NCI-H460 (cell line): ENCODE data around the gene SLC15A4. TPM values are rescaled to one million over a fixed set of nuclear protein-coding genes. Genes with fewer than 3 reads are reported as not detected.
"Not testable (repeated sequence)": the region's sequence is repeated elsewhere in the genome, so short reads cannot be mapped to it uniquely, and the experiment has no call there.

ENCODE experiments used
- DNase-seq: peaks from one replicate; pipeline ENCODE4 v3.0.0-alpha.2; 2016; ENCODE audit warnings: low read depth; ENCODE audit errors: extremely low read depth
- total RNA-seq: library from RNA; depleted of rRNA; stranded (reverse); fragments of >200 nt; shearing (Covaris generic); gene quantifications from 2 replicates; pipeline ENCODE4 v1.2.3, GENCODE V29; 2014

SLC15A4 gene
- total RNA-seq, 1 experiment from 2014 or later: 25.1 TPM

DNA sequence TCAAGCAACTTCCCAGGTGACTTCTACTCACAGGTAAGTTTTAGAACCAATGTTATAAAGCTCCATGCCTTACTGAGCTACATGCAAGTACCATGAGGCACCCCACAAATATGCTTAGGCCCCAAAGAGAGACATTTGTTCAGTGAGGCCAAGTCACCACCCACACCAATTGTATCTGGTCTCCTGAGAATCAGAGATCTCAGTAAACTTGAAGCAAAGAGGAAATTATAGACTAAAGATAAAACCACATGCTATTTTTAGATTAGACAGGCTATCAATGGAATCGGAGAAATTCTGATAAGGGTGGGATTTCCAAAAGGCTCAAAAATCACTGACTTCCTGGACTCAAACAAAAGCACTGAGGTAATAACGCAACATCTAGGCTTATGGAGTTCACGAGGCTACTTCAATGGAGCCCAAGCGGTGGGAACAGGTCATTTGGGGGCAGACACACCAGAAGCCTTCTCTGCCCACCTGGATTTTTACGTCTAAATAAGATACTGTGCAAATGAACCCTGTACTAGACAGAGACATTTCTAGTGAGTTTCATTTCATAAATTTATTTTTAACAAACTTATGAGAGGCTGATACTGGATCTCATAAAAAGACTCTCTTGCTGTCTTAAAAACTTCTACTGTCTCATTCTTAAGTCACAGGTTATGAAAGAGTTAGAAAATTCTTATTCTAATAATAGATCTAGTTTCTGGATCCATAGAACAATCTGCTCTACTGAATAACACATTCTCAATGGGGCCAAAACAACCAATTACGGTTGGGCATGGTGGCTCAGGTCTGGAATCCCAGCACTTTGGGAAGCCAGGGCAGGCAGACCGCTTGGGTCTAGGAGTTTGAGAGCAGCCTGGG, 7.7 kb downstream of the SLC15A4 start:
- DNase-seq: no peak

DNA sequence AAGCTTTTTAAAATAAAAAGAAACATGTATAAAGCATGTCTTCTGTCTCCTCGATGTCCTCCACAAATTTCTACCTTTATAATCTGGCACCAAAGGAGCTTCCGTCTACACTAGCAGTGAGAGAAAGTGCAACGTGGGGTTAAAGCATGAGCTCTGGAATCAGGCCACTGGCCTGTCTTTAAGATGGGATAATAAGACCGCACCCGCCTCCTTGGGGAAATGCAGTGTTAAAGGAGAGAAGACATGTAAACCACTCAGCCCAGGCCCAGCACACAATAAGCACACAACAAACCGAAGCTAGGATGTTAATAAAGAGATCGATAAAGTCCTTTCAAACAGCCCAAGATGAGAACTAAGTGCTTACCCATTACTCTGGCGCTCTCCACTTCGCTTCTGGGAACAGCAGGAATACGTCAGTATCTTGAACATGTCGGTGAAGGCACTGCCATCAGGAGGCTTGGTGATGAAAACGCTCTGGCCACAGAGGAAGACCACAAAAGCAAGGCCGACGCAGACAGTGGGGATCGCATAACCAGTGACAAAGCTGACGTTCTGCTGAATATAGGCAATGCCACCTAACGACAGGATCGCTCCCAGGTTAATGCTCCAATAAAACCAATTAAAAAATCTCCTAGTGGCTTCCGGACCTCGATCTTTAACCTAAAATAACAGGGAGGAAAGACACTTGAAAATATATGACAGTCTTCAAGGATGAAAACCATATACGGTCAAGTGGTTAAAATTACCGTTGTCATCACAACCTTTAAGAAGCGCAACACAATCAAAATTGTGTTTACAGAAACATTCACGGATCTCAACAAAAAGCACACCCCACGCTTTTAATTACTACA, 9.1 kb downstream of the SLC15A4 start:
- no peak for DNase-seq

DNA sequence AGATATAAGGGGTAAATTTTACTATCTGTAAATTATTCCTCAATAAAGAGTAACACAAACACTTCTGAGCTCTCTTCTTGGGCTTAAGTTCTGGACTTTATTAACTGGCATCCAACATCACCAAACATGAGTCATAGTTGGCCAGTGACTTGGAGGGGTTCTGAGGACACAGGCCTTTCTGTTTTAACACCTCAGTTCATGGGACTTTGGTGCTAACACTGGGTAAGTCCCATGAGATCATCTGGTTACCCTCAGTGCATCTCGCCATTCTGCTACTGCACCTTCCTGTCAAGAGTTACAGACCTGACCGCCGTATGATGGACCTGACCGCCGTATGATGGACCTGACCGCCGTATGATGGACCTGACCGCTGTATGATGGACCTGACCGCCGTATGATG, 9.9 kb downstream of the SLC15A4 start:
- no peak for DNase-seq

DNA sequence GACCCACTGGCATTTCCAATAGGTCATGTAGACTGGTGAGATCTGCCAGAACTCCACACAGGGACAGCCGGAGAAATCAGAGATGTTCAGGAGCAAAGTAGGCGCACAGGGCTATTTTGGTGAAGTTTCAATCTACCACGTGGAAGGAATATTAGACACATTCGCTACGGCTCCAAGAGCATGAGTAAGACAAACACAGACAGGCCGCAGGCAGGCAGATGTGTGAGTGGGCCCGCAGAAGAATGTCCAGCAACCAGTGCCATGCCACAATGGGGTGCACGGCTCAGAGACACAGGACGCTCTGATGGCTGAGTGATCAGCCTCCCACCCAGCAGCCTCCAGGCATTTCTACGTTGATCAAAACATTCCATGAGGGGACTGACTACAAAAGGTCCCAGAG, 10.4 kb downstream of the SLC15A4 start:
- no peak for DNase-seq

DNA sequence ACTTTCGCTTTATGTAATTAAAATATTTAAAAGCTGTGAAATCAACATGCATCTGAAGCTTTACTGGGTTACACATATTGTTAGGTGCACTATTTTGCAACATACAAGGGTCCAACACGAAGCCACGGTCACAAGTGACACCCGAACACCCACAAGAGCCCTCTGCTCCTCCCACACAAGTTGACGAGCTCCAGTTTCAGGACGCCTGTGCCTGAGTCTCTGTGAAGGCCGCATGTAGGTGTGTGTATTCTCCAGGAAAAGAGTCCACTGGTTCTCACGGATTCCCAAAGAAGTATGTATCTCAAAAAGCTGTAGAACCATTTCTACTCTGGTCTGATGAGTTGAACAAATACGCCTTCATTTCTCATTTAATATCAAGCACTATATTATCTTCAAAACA, 12.0 kb downstream of the SLC15A4 start:
- DNase-seq: no peak

DNA sequence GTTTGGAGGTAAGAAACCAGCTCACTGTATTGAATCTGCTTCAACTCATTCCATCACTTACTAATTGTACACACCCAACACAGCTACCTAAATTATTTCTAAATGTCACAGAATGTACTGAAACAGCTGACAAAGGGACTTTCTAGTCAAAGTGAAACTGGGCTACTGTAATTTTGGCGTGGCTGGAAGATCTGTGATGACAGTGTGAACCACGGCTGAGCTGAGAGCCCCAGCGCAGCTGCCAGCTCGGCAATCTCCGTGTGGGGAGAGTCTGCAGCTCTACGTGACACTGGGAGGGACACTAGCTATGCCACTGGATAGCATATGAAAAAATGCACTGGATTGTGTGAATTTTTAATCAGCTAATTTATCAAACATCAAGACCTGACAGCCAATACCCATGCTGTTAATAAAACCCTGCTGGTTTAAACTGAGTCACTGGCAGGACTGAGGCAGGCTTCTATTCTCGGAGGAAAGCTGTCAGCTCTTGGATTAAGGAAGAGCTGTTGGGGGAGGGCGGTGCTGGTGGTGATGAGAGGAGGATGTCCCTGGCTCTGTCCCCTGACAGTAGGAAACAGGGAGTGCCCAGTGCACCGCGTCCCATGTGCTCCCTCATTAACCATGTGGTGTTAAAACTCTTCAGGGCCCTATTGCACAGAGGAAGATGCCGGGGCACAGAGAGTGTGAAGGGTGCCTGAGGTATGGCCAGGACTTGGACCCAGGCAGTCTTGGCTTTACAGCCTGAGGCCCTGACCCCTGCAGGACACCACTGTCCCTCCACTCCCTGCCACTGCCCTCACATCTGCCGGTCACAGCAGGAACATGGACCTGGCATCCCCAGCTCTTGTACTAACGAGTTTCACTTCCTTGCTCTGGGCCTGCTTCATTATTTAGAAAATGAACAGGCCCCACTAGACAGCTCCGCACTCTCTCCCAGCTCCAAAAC, 13.3 kb downstream of the SLC15A4 start:
- no peak for DNase-seq

DNA sequence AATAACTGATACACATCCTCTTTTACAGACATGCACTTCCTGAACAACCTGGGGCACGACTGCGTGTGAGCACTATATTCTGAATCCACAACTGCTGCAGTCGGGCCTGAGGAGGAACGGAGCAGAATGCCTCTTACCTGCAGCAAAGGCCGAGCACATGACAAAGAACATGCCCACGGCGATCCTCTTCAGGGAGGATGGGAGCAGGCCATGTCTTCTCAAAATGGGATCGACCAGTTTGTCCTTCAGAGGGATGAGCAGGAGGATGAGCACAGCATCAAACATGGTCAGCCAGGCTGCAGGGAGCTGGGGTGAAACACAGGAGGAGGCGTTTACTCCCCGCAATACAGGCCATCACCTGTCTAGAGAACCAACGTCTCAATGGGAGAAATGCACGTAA, 15.1 kb downstream of the SLC15A4 start:
- no peak for DNase-seq

DNA sequence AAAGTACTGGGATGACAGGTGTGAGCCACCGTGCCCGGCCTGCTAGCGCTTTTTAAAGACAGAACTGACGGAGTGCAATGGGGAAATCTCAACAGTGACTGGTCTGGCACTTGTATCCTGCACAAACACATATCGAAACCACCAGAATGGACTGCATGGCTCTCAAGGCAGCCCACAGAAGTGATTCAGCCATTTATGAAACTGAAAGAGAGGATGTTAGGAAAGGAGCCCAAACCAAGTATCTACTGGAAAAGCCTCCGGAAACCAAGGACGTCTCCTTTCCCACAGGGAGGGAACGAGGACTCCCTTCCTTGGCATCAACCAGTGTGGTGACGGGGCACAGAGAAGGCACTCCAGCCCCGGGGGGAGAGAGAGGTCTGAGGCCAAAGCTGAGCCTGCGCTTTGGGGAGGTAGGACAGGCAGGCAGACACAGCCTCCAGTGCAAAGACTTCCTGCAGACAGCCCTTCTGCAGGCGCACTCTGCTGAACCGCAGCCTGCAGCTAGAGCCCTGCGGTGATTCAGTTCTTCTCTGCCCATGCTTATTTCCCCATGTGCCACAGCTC, 16.5 kb downstream of the SLC15A4 start:
- DNase-seq: no peak

DNA sequence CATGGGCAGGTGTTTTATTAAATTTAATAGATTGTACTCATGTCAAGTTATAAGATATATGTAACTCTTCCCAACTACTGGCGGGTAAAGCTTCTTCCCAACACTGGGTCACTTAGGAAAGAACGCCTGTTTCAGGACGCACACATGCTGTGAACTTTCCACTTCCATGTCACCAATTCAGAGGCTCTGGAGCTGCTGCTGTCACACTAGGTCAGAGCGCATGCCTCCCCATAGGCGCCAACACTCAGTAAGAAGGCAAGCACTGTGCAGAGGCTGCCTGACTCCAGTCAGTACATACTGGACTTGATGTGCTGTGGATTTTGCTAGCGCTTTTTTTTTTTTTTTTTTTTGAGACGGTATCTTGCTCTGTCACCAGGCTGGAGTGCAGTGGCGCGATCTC, 17.2 kb downstream of the SLC15A4 start:
- DNase-seq: no peak

DNA sequence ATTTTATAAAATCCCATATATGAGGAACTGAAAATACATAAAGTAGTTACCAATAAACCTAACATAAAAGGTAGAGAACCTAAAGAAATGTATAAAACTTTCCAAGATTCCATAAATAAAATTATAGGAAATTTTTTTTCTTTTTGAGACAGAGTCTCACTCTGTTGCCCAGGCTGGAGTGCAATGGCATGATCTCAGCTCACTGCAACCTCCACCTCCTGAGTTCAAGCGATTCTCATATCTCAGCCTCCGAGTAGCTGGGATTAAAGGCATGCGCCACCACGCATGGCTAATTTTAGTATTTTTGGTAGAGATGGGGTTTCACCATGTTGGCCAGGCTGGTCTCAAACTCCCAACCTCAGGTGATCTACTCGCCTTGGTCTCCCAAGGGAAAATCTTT, 18.4 kb downstream of the SLC15A4 start:
- not testable (repeated sequence) for DNase-seq

DNA sequence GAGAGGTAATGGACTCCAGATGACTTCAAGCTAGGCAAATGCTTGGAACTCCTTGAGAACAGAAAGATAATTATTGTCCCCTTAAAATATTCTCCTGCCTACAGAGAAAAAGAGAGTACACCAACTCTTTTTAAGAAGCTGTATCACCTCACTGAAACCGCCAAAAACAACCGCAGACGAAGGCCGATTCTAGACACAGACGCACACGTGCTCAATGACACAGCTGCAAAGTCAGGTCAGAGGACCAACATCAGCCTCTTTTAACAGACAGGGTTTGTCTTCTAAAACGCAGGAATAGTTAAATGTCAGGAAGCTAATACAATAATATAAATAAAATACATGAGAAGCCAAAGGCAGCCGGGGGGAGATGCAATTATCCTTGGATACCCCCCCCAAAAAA, 19.0 kb downstream of the SLC15A4 start:
- no peak for DNase-seq

DNA sequence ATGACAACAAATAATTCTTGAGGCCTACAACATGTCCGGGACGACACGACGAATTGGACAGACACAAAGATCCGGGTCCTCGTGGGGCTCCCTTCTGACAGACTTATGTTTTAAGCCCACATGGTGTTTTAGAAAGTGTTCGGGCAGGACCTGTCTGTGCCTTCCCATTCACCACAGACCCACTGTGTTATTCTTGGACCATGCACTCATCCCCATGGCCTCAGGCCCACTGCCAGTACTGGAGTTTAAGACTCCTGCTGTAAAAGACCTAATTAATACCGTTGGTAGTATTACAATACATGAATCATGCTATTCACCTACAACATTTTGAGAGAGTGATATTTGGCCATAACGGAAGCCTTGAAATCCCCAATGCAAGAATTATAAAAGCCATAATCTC, 20.0 kb downstream of the SLC15A4 start:
- no peak for DNase-seq

DNA sequence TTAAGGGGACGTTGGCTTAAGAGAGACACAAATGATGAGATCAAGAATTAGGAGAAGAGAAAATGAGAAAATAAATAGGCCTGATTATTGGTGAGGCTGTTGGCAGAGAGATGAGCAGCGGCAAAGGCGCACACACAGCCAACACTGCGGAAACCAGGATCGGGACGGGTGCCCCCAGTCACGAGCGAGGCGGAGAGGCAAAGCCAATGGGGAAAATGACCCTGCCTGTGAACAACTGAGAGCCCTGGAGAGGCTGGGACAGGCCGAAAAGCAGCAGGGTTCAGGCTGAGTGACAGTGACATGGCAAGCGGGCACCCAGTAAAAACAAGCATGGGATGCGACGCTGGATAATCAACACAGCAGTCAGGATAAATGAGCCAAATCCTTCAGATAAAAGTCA, 21.0 kb downstream of the SLC15A4 start:
- DNase-seq: no peak

DNA sequence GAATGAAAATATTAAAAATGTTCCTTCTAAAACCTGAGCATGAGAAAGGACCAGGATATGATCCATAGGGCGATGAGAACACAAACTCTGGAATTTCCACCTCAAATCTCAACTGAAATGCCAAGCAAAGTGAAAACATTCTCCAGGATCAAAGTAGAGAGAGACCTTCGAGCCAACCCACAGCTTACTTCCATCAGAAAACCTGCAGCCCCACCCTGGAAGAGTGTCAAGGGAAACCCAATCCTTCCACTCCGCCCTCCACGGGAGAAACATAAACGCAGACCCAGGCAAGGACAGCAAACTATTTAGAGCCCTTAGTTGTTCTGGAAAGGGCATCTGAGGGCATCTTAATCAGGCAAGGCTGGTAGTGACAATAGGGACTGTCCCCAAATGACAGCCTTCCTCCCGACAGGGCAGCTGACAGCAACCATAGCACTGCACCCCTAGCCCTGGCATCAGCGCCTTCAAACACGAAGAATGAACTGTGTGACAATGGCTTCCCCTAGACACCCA, 21.8 kb downstream of the SLC15A4 start:
- DNase-seq: no peak

DNA sequence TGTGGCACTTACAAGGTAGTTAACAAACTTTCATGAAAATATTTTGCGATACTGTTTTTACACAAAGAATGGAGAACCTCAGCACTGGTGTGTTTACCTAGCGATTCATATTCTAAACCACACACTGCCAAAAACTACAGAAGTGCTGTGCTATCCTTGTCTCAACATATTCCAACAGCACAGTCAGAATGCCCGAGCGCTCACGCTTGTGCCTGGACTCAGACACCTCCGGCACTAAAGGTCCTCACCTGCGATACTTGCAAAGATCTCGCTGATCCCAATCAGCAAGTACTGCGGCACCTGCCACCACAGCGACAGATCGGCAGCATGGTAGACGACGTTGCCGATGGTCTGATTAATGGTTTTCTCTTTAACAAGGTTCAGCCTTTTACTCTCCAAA, 23.2 kb downstream of the SLC15A4 start:
- DNase-seq: no peak

DNA sequence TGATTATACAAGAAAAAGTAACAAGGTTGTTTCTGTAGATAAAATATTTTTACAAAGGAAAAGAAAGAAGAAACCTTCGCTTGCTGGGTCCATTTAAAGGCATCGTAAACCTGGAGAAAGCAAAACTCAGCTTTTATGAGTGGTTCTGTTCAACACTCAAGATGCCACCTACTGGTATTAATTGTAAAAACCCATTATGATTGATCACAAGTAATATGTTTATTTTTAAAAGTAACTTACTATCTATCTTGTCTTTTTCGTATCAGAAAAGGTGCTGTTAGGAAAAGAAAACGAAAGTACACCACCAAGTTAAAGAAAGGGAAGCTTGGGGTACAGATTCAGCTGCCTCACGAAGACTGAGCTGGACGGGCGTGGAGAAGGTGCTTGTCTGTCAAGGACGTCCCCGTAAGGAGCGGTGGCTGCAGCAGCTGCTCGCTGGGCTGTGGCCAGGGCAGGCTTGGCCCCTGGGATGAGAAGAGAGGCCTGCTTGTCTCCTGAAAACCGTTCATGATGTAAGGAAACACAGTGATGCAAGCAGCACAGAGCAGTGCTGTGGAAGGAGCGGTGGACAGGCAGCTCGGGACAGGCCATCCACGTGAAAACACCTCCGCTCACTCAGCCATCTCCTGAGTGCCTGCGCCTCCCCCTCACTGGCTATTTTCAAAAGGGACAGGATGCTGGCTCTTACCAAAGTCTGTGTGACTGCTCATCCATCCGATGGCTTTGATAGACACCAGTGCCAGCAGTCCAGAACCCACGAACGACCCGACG, 25.0 kb downstream of the SLC15A4 start:
- no peak for DNase-seq

DNA sequence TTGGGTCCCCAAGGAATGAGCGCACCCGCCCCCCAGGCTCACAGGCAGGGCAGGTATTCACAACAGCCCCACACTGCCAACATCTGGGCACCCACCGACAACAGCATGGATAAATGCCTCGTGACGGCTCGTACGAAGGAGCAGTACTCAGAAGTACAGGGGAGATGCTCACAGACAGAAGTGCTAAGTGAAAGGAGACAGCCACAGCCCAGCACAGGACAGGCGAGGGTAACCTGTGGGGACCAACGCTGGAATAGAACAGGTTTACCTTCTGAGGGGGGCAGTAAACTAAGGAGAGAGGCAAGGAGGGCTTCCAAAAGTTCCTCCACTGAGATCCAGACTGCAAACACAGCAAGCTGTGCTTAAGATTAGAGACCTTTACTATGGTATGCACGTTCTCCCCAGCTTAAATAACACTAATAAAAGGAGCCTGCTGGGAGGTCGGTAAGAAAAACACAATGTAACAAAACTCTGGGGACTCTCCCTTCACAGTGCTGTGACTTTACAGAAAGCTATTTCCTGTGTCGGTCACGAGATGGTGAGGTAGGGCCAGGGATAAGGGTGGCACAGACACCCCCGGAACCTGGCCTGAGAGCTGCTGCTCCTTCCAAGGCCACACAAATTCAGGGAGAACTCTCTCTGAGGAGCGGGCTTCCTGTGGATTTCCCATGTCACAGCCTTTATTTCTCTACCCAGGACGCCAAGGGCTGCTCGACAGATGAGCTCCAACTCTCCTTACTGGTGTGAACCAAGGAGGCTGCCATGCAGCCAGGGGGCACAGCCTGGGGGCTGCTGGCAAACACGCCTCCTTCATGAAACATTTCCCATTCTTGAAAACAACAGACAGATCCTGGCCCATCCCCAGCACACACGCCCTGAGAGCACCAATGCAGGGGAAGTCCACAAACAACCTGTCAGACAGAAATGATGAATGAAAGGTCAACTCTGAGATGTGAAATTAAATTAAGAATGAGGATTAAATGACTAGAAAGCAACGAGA, 26.3 kb downstream of the SLC15A4 start:
- DNase-seq: no peak

DNA sequence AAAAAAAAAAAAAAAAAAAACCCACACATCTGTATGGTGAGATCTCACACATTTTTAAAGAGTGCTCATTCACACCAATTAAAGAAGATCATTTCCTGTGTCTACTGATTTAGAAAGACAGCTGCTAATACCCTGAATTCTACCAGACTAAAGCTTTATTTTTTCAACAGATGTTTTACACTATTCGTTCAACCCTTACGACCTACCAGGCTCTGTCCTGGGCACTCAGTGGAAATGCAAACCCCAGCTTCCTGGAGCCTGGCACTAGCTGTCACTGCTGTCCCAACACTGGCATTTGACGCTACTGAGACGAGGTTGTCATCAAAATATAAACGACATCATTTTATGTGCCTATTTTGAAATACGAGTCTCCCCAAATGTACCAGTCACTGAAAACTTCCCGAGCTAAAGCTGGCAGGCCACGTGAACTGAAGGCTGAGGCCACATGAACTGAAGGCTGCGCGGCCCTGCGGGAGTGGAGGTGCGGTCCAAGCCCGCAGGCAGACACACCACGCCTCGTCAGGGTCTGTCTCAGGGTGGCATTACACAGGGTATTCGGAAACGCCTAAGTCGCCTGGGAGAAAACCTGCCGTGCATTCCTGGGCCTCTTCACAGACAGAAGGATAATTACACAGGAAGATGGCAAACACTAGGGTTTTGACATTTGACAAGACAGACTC, 27.2 kb downstream of the SLC15A4 start:
- DNase-seq: no peak
